GM18873 (cell line): ENCODE measurements around the gene BCL7A.

Source experiments
- ATAC-seq: cut with Tn5 transposase; IDR thresholded peaks from one replicate; pipeline ENCODE4 v1.9.1; 2021; ENCODE audit warnings: mild to moderate bottlenecking, moderate library complexity, moderate number of reproducible peaks; ENCODE audit not compliant: unreplicated experiment, low FRiP score

Gene BCL7A

GRCh38 chr12:121996945-121997612, 24.6 kb upstream of the BCL7A start:
- no peak for ATAC-seq

GRCh38 chr12:122001466-122002209, 20.0 kb upstream of the BCL7A start:
- ATAC-seq: no peak

GRCh38 chr12:122003651-122004611, 17.8 kb upstream of the BCL7A start:
- ATAC-seq: no peak

- ATAC-seq: no peak
These were observed 17.0 kb upstream of the BCL7A start for GRCh38 chr12:122004633-122005071.

- no peak for ATAC-seq
These were observed 16.4 kb upstream of the BCL7A start for GRCh38 chr12:122005252-122005776.

GRCh38 chr12:122006186-122006926, 15.3 kb upstream of the BCL7A start:
- no peak for ATAC-seq

- no peak for ATAC-seq
These were observed 11.9 kb upstream of the BCL7A start for GRCh38 chr12:122009741-122010140.

- ATAC-seq: no peak
These were observed 9.5 kb upstream of the BCL7A start for GRCh38 chr12:122012184-122012583.

- no peak for ATAC-seq
These were observed 8.5 kb upstream of the BCL7A start for GRCh38 chr12:122013136-122013535.

GRCh38 chr12:122013791-122014590, 7.7 kb upstream of the BCL7A start:
- no peak for ATAC-seq

GRCh38 chr12:122014781-122015180, 6.9 kb upstream of the BCL7A start:
- no peak for ATAC-seq

GRCh38 chr12:122018457-122018856, 3.2 kb upstream of the BCL7A start:
- no peak for ATAC-seq

- no peak for ATAC-seq
These were observed 2.7 kb upstream of the BCL7A start for GRCh38 chr12:122018937-122019336.

- ATAC-seq: no peak
These were observed 890 bp upstream of the BCL7A start for GRCh38 chr12:122020795-122021192.

- no peak for ATAC-seq
These were observed 377 bp upstream of the BCL7A start for GRCh38 chr12:122021193-122021821.

- no peak for ATAC-seq
These were observed 982 bp downstream of the BCL7A start for GRCh38 chr12:122022393-122023338.

GRCh38 chr12:122023339-122024131, 1.9 kb downstream of the BCL7A start:
- no peak for ATAC-seq
